NAMALWA (cell line): ENCODE results near the gene IGF2R.
"Not testable (repeated sequence)": the region's sequence is repeated elsewhere in the genome, so short reads cannot be mapped to it uniquely, and the experiment has no call there.

Experiments used
- DNase-seq: peaks from one replicate; pipeline ENCODE4 v3.0.0-alpha.2; 2015; ENCODE audit warnings: low spot score

Gene IGF2R

GRCh38 chr6:159997498-159998101, 28.7 kb downstream of the IGF2R start:
- DNase-seq: no peak

DNA sequence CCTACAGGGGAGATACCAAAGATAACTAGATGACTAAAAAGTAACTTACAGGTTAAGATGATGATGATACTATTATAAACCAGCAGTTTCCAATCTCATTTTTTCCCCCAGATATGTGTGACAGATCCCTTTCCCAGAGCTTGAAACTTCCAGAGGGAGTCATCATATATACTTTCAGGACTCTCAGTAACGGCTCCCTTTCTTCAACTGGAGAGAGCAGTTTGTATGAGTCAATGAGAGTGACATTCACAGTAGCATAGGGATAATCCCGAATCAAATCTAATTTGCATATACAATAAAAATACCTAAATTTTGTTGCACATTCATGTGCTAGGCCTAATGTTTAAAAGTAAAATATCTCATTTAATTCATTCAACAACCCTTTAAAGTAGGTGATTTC, 29.7 kb downstream of the IGF2R start:
- DNase-seq: no peak

DNA sequence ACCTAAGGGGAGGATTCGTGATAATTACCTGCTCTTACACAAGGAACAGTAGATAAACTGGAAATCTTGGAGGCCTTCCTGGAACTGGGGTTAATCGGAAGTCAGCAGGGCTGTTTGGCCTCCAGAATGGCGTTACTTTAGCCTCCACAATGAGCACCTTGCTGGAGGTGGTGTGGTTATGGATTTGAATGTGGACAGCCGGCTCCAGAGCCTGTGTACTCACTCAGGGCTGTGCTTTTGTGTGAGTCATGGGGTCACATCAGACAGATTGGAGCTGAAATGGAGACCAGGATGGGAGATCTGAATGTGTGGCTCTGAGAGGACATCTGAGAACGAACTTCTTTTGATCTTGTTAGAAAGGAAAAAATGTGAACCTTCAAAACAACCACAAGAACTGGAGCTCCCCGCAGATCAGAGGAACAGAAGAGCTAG, 30.4 kb downstream of the IGF2R start:
- DNase-seq: no peak

GRCh38 chr6:160000280-160000704, 31.4 kb downstream of the IGF2R start:
- no peak for DNase-seq

DNA sequence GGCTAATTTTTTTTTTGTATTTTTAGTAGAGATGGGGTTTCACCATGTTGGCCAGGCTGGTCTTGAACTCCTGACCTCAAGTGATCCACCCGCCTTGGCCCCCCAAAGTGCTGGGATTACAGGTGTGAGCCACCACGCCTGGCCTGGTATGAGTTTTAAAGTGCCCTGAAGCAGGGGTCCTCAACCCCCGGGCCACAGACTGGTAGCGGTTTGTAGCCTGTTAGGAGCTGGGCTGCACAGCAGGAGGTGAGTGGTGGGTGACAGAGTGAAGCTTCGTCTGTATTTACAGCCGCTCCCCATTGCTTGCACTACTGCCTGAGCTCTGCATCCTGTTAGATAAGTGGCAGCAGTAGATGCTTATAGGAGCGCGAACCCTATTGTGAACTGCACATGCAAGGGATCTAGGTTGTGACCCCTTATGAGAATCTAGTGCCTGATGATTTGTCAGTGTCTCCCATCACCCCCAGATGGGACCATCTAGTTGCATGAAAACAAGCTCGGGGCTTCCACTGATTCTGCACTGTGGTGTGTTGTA, 32.1 kb downstream of the IGF2R start:
- not testable (repeated sequence) for DNase-seq

DNA sequence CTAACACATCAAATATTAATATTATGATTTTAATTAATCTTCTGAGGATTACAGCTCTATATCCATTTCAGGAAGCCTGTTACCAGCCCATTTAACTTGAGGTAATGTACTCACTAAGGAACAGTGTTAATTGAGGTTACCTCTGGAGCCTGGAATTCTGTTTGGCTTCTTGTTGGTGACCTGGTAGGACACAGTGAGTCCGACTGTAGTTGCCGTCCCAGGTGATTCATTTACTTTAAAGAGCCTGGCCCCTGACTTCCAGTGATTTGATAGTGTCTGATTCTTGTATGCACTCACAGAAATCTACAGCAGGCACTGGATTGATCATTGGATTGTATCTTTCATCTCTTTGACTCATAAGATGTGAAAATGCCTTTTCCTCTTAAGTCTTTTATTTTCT, 34.0 kb downstream of the IGF2R start:
- DNase-seq: no peak

- no peak for DNase-seq
These were observed 35.1 kb downstream of the IGF2R start for GRCh38 chr6:160004018-160004417.

- DNase-seq: no peak
These were observed 35.7 kb downstream of the IGF2R start for GRCh38 chr6:160004419-160005175.

- DNase-seq: no peak
These were observed 36.3 kb downstream of the IGF2R start for GRCh38 chr6:160005211-160005610.

GRCh38 chr6:160005861-160006540, 37.1 kb downstream of the IGF2R start:
- DNase-seq: no peak

- no peak for DNase-seq
These were observed 38.3 kb downstream of the IGF2R start for GRCh38 chr6:160007145-160007544.

GRCh38 chr6:160007611-160008010, 38.7 kb downstream of the IGF2R start:
- no peak for DNase-seq

DNA sequence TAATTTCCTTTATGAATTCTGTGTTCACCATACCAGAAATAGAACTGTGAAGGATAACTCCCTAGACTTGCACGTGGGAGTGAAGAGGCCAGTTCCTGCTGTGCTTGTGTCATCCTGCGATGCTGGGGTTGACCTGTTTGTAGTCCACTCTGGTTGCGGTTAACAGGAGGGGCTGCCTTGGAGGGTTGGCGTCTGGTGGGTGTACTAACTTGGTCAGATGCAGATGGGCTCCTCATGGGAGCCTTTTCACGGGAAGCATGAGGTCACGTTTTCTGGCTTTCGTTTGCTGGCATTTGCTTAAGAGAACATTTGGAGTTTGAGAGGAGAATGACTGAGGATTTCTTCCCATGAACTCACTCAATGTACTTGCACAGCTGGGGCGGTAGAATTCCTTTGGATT, 41.2 kb downstream of the IGF2R start:
- no peak for DNase-seq

GRCh38 chr6:160013987-160014868, 45.3 kb downstream of the IGF2R start:
- DNase-seq: no peak

GRCh38 chr6:160014869-160015182, 45.9 kb downstream of the IGF2R start:
- no peak for DNase-seq

GRCh38 chr6:160015778-160016684, 47.1 kb downstream of the IGF2R start:
- peak; percentile 38 for DNase-seq

DNA sequence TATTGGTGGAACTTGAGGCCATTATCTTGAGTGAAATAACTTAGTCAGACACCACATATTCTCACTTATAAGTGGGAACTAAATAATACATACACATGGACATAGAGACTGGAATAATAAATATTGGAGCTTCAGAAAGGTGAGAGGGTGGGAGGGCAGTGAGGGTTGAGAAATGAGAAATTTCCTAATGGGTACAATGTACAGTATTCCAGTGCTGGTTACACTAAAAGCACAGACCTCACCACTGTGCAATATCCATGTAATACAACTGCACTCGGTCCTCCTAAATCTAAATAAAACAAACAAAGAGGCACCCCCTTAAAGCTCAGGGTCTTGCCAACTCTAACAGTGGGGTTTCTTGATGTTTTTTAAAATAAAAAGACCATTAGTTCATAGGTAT, 53.2 kb downstream of the IGF2R start:
- no peak for DNase-seq

DNA sequence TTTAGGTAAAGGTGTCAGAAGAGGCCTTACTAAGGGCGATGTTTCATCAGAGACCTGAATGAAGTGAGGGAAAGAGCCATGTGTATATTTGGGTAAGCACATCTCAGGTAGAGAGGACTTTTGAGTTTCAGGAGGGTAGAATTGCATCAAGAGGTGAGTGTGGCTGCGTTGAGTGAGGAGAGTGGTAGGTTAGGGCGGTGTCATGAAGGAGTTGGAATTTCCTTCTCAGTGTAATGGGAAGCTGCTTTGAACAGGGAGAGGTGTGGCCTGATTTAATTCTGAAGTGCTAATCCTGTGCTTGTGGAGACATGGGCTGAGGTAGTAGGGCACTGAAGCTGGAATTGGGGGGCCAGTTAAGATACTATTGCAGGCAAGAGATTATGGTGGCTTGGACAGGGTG, 53.9 kb downstream of the IGF2R start:
- DNase-seq: no peak

DNA sequence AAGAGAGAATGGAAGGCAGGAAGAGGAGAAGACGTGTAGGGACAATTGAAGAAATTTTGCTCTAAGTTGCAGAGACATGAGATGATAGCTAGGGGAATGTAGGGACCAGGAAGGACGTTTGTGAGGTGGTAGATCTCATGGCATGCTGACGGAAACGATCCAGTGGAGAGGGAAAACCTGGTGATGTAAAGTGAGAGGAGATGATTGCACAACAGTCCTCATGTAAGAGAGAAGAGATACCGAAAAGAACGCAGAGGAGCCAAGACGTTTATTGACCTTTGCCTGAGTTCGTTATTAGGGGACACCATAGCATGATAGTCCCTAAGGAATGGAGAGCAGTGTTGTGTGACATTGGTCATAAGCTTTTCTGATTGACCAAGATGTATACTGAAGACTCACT, 55.3 kb downstream of the IGF2R start:
- DNase-seq: no peak

GRCh38 chr6:160027076-160027475, 58.2 kb downstream of the IGF2R start:
- no peak for DNase-seq

GRCh38 chr6:160027931-160028330, 59.0 kb downstream of the IGF2R start:
- DNase-seq: no peak
